ENCODE measurements around the gene ABI3BP.

DNA sequence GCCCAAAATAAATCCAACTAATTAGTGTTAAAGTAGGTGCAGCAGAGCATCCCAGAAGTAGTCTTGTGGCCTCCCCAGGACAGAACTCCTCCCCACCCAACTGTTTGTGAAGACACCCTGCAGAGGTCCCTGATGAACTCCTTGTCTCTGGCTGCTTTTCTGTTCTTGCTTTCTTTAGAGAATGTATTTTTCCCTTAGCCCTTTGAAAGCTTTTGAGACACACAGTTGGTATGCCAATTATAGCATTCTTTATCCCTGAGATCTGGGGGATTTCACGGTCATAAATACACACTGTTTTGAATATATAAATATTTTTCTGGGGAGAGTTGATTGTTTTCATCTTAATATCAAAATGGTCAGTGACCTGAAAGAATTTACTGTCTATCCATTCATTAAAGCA, 274.1 kb downstream of the ABI3BP start:
- TF ChIP-seq, protein P1, sequence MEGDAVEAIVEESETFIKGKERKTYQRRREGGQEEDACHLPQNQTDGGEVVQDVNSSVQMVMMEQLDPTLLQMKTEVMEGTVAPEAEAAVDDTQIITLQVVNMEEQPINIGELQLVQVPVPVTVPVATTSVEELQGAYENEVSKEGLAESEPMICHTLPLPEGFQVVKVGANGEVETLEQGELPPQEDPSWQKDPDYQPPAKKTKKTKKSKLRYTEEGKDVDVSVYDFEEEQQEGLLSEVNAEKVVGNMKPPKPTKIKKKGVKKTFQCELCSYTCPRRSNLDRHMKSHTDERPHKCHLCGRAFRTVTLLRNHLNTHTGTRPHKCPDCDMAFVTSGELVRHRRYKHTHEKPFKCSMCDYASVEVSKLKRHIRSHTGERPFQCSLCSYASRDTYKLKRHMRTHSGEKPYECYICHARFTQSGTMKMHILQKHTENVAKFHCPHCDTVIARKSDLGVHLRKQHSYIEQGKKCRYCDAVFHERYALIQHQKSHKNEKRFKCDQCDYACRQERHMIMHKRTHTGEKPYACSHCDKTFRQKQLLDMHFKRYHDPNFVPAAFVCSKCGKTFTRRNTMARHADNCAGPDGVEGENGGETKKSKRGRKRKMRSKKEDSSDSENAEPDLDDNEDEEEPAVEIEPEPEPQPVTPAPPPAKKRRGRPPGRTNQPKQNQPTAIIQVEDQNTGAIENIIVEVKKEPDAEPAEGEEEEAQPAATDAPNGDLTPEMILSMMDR (conservative IDR thresholded peaks at IDR 0.05), result no peak
- no peak for TF ChIP-seq ZFX (IDR thresholded peaks at IDR 0.05)
